ENCODE data around the gene SELENOI. TPM values are rescaled to one million over a fixed set of nuclear protein-coding genes. Genes with fewer than 3 reads are reported as not detected.
"Not testable (repeated sequence)": the region's sequence is repeated elsewhere in the genome, so short reads cannot be mapped to it uniquely, and the experiment has no call there.

Gene SELENOI
- polyA plus RNA-seq, 10 donors, result 7.1 to 13.9 (median 11.5) TPM

DNA sequence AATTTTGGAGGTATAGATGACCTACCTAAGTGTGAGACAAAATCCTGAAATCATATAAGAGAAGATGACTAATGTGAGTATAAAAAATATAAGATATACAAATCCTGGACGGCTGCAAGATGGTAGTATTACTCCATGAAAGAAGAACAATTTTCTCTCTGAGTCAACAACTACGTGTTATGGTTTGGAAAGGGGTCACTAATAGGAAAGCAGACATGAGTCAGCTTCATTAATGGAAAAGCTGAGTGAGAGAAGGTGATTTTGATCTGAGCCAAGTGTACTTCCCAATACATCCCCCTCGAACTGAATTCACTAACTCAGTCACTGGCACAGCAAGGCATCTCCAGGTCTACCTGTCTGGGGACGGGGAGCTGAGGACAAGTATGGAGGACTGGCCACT, 20.1 kb upstream of the SELENOI start:
- no peak for DNase-seq

DNA sequence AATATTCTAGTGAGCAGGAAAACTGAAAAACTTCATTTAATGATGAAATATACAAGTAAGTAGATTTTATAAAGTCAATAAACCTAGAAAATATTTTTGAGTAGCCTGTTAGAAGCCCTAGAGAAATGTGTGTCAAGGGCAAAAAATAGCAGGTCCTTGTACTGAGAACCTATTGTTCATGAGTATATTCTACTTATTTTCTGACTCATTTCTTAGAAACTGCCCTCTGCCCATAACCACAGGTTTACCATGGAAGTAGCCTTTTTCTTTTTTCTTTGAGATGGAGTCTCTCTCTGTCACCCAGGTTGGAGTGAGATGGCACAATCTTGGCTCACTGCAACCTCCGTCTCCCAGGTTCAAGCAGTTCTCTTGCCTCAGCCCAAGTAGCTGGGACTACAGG, 19.4 kb upstream of the SELENOI start:
- no peak for DNase-seq

DNA sequence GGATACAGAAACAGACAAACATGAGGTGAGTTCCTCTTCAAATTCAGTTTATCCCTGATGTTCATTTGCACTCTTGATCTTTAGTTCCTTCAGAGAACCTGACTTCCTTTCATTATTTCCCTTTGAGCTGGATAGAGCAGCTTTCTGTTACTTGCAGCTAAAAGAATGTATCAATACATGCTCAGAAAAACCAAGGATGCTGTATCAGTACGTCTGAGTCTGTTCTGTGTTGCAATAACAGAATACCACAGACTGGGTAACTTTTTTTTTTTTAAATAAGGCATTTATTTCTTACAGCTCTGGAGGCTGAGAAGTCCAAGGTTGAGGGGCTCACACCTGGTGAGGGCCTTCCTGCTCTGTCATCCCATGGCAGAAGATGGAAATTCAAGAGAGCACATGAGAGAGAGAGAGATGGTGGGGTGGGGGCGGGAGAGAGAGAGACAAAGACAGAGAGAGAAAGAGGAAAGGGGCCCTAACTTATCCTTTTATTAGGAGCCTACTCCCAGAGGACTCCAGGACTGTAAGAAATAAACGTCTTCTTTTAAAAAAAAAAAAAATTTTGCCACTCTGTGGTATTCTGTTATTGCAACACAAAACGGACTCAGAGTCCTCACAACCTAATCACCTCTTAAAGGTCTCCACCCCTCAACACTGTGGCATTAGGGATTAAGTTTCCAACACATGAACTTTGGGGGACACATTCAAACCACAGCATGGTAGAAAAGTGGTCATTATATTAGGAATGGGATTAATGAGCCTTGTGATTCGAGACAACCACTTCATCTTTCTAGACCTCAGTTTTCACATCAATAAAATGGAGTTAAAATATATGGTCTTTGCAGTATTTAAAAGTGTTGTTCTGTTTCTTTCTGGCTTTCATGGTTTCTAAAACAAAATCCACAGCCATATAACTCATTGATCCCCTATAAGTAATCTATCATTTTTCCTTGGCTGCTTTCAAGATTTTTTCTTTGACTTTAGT, 18.4 kb upstream of the SELENOI start:
- no peak for DNase-seq

DNA sequence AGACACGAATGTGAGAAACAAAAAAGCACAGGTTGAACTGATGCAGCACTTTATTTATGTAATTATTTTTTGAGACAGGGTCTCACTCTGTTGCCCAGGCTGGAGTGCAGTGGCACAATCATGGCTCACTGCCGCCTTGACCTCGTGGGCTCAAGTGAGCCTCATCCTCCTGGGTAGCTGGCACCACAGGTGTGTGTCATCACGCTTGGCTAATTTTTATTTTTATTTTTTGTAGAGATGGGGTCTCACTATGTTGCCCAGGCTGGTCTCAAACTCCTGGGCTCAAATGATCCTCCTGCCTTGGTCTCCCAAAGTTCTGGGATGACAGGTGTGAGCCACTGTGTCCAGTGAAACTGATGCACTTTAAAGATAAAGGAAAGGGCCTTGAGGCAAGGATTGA, 16.9 kb upstream of the SELENOI start:
- not testable (repeated sequence) for DNase-seq

DNA sequence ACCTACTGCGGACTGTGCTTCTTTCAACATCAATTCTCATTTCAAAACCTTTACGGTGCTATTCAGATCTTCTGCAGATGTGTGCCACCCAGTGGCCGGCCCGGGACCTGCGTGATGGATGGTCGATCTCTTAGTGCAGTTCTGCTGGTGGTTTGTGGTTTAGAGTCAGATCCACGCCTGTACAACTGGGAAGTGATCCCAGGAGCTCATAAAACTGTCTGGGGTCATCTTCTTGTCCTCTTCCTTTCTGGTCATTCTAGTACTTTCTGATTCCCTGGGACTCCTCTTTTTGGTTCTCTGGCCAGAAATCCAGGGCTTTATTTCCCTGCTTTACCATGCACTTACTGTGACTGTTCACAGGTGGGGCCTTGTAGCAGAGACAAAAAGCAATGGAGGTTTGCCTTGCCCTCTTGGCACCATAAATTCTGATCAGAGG, 15.8 kb upstream of the SELENOI start:
- peak; percentile 66 to 86 (median 76) for DNase-seq

DNA sequence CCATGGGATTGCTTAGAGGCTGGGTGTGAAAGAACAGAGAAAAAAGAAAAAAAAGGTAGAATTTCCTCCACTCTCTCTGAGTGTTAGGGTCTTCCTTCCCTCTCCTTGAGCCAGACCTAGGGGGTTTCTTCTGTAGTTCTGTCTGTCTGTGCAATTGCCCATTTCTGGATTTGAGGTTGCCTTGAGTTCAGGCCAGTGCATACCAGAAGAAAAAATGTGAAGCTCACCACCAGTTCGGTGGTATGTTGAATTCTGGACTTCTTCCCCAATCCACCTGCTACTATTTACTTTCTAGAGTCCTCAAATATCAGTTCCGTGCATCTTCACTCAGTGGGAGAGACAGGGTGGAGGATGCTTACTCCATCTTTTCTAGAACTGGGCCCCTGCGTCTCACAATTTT, 15.3 kb upstream of the SELENOI start:
- DNase-seq, result no peak

DNA sequence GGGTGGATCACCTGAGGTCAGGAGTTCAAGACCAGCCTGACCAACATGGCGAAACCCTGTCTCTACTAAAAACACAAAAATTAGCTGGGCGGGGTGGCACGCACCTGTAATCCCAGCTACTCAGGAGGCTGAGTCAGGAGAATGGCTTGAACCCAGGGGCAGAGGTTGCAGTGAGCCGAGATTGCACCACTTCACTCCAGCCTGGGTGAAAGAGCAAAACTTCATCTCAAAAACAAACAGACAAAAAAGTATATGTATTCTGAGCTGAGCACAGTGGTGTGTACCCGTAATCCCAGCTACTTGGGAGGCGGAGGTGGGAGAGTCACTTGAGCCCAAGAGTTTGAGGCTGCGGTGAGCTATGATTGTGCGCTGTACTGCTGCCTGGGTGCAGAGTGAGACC, 14.6 kb upstream of the SELENOI start:
- not testable (repeated sequence) for DNase-seq

DNA sequence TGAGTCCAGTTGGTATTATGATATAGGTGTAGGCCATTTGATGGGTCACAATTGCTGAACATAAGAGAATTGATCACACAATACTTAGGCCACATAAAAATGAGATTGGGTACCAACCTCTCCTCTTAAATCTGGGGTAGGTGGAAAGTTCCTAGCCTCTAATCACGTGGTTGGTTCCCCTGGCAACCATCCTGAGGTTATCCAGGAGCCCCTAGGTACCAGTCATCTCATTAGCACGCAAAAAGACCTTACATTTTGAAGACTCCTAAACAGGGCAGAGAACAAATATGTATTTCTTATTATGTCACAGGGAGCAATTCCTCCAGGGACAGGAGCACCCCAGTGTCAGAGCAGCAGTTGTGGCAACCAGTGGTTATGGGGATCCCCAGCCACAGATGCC, 12.7 kb upstream of the SELENOI start:
- DNase-seq, result no peak

DNA sequence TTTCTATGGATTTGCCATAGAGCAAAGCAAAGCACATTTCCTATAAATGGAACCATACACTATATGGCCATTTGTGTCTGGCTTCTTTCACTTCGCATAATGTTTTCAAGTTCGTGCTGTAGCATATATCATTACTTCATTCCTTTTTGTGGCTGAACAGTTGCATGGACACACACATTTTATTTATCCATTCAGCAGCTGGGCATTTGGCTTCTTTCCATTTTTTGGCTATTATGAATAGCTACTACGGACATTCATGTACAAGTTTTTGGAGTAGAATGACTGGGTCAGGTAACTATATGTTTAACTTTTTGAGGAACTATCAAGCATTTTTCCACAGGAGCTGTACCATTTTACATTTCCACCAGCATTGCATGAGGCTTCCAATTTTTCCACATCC, 10.7 kb upstream of the SELENOI start:
- DNase-seq, result peak in 2 of 3 donors; percentile 19 to 24

DNA sequence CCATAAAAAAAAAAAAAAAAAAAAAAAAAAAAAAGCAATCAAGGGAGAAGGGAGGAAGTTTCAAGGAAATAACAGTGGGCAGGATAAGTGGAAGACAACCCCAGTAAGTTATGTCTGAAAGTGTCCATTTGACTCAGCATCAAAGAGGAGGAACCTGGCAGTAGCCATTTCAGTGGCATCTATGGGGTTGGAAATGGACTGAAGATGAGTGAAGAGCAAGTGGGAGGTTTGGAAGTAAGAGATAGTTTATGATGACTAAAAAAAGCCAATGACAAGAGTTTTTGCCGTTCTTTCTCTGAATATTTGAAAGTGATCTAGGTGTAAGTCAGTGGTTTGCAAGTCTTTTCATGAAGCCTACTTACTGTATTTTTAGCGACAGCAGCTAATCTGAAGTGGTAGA, 9.2 kb upstream of the SELENOI start:
- DNase-seq, result no peak

DNA sequence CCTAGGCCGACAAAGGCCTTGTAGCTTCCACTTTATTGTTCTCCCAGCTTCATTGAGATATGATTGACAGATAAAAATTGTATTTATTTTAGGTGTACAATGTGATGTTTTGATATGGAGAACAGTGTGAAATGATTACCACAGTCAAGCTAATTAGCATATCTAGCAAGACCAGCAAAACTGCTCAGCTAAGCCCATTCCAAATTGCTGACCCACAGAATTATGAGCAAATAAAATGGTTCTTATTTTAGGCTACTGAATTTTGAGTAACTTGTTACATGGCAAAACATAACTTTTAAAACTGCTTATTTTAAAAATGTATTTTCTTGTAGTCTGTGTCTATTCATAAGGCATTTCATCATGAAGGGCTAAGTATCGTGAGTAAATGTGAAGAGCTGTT, 8.6 kb upstream of the SELENOI start:
- no peak for DNase-seq

DNA sequence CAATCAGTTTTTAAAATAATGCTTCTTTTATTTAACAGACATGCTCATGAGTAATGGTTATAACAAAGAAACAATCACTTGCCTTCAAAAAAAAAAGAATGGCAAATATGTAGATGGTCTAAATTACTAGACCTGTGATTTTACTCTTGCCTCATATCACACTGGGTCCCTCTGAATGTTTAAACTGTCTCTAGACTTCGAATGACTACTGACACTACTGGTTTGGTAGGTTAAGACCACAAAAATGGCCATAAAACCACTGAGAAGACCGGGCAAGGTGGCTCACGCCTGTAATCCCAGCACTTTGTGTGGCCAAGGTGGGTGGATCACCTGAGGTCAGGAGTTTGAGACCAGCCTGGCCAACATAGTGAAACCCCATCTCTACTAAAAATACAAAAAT, 5.1 kb upstream of the SELENOI start:
- no peak for DNase-seq

DNA sequence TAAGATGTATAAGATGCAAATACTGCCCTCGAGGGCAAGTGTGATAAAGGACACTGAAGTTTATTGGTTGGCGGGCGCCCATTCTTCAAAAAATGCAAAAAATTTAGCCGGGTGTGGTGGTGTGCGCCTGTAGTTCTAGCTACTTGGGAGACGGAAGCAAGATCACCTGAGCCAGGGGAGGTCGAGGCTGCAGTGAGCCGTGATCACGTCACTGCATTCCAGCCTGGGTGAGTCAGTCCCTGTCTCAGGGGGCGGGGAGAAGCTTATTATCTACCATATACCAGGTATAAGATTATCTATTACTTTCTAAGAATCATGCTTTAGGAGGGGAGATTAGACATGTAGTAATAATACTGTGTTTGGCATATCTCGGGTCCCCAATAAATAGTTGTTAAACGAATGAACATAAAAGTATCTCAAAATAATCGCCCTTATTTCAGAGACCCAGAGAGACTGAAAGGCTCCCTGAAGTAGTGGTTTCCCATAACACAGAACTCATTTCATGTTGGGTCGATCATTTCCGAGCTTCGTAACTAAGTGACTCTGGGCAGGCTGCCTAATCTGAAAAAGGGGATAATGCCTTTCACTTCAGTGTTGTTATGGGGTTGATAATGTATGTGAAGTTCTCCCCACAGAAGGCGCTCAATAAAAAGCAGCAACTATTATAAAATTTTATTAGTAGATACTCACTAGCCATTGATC, 1.2 kb upstream of the SELENOI start:
- DNase-seq, result peak in 2 of 3 donors; percentile 46 to 68

DNA sequence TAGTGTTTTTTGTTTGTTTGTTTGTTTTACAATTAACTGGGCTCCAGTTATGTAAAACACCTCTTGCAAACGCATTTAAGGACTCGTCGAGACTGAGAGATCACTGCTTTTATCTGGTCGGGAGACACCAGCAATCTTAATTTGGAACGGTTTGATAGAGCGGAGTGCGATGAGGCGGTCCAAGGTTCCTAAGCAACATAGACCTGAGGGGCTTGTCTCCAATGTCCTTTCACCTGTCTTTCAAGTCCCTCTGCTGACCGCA, 729 bp upstream of the SELENOI start:
- no peak for DNase-seq

DNA sequence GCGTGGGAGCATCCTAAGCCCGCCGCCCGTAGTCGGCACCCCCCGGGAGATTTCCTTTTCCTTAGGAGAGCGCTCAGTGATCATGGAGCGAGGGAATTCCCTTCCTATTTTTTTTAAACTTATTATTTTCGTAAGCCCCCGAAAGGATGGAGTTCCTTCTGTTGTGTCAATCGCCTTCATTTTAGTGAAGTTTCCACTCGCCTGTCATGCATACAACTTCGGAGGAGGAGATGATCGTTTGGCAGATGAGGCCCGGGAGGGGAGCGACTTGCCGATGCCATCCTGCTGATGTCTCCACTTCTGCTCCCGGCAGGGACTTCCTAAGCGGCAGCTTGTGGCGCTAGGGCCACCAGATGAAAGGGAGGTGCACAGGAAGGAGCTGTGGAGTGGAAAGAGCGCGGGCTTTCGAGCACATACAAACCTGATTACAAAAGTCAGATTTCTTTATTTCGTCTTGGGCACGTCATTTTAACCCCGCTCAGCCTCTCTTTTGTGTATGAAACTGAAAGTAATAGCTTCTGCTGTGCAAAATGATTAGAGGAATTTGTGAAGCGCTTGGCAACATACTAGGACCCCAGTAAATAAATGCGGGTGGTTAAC, 611 bp downstream of the SELENOI start, which contains the start of gene ADGRF3:
Gene ADGRF3, minus strand, starts transcription at position 336 of the 600 bp plus-strand sequence. CDS start 555 bp downstream, outside the sequence.
- DNase-seq, result peak in 2 of 3 donors; percentile 51 to 75

DNA sequence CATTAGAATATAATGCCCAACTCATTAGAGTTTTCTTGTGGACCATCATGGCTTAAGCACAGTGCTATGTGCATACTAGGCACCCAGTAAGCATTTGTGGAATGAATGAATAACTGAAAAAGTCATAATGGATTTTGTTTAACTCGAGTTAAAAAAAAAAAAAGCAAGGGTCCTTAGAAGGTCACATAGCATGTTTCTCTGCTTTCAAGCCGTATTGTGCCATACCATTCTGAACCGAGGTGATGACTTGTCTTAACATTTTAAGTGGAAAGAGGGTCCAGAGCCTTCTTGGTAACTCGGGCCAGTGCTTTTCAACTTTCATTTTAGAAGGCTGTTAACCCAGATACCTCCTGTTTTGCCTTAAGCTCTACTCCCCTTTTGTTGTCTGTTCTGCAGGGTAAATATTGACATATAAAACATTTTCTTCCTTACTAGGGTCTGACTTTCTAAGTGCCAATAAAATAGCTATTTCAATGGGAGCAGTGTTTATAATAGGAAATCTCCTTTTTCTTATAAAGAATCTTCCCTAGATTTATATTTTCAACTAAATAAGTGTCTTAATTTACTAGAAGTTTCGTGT, 1.4 kb downstream of the SELENOI start:
- DNase-seq, result no peak

DNA sequence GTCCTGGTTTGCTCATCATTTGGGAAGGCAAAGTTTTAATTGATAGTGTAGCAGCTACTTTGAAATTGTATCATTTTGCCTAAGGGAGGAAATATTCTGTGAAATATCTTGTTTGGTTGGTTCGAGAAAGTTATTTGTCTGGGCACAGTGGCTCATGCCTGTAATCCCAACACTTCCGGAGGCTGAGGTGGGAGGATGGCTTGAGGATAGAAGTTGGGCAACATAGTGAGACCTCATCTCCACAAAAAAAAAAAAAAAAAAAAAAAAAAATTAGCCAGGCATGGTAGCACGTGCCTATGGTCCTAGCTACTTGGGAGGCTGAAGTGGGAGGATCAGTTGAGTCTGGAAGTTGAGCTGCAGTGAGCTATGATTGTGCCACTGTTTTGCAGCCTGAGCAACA, 3.7 kb downstream of the SELENOI start:
- DNase-seq, result no peak

DNA sequence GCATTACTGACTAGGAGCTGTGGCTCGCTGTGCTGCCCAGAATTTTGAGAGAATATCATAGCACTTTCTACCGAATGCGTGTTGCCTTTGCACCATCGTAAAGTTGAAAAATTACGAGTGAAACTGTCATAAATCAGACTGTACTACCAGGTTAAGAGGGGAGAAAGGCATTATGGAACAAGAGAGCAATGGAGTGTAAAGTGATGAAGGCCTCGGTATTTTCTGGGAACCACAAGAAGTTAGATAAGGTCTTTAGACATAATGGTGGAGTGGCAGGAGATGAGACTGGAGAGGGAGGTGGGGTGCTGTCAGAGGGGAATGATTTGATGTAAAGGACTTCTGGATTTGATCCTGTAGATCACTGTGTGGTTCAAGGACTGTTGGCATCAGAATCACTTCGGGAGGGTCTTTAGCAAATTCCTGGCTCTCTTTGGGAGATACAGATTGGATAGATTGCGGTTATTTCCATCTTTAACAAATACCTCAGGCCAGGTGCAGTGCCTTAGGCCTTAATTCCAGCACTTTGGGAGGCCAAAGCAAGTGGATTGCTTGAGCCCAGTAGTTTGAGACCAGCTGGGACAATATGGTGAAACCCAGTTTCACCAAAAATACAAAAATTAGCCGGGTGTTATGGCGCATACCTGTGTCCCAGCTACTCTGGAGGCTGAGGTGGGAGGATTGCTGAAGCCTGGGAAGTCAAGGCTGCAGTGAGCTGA, 5.6 kb downstream of the SELENOI start:
- DNase-seq, result no peak

DNA sequence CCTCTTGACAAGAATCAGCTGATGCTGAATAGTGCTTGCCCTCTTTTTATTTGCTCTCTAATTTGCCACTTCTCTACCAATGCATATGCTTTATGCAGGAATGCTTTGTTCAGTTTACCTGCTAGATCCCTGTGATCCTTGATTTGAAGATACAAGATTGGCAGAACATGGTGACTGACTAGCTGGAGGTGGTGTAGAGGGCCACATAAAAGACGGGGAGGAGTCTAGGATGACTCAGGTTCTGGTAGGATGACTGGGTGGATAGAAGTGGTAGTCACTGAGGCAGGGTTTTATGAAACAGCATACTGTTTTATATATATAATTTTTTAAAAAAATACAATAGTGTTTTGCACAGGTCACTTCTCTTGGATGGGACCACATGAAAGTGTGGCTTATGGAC, 6.9 kb downstream of the SELENOI start:
- no peak for DNase-seq

DNA sequence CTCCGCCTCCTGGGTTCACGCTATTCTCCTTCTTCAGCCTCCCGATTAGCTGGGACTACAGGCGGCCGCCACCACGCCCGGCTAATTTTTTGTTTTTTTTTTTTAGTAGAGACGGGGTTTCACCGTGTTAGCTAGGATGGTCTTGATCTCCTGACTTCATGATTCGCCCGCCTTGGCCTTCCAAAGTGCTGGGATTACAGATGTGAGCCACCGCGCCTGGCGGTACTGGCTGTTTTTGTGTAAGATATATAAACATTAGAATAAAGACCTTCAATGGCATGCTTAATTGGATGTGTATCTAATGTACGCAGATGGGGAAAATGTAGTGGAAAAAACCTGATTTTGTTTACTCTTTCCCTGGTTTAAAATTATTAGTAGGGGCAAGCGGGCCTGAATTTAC, 8.5 kb downstream of the SELENOI start:
- not testable (repeated sequence) for DNase-seq

All from muscle of back (tissue), 11 donors.